HEK293 (cell line): Measurements from ENCODE around the gene BPNT1.

Source experiments
- CTCF ChIA-PET: fragments of 350-600 bp; formaldehyde crosslinking; extraction: SDS; loops from one replicate; lab custom pipeline; 2021; ENCODE audit warnings: antibody characterized with exemption; lab: Yijun Ruan, JAX
- POLR2A ChIA-PET: fragments of 300-600 bp; formaldehyde crosslinking; extraction: SDS; loops from one replicate; lab custom pipeline; 2020; ENCODE audit warnings: antibody characterized with exemption, inconsistent platforms; lab: Yijun Ruan, JAX
- H3K27ac ChIP-seq: fragments of 200-500 bp; sonication (Bioruptor generic); 2 replicates; pipeline ENCODE4 v1.5.1; 2014; ENCODE audit warnings: low read depth, low read length, control low read depth, inconsistent platforms; ENCODE audit errors: extremely low read depth
- H3K36me3 ChIP-seq, 2 experiments: fragments of 200-500 bp in 1 of 2; sonication (Bioruptor generic) in 1 of 2; 1 replicate in 1 of 2; 2 replicates in 1 of 2; pipeline ENCODE4 v1.5.1; 2014 to 2017; ENCODE audit warnings: inconsistent platforms in 2 of 2, low read length in 2 of 2; ENCODE audit not compliant: control insufficient read depth in 2 of 2, insufficient read depth in 1 of 2
- H3K4me1 ChIP-seq: fragments of 200-500 bp; sonication (Bioruptor generic); 2 replicates; pipeline ENCODE4 v1.5.1; 2014; ENCODE audit warnings: mild to moderate bottlenecking, low read length, inconsistent platforms; ENCODE audit not compliant: control insufficient read depth, insufficient read depth
- H3K4me3 ChIP-seq: 2 replicates; pipeline ENCODE4 v1.5.1; 2011; ENCODE audit warnings: low read depth, mild to moderate bottlenecking, control low read depth, low read length, moderate library complexity
- H3K9me3 ChIP-seq: fragments of 200-500 bp; sonication (Bioruptor generic); 2 replicates; pipeline ENCODE4 v1.5.1; 2014; ENCODE audit warnings: low read depth, low read length, inconsistent platforms; ENCODE audit not compliant: control insufficient read depth, insufficient read depth
- HOXA7 ChIP-seq: sonication (generic); formaldehyde crosslinking; IDR thresholded peaks from 2 replicates; pipeline ENCODE4 v1.8.1; 2022; ENCODE audit warnings: missing genetic modification reagents, borderline replicate concordance
- HOXC10 ChIP-seq: sonication (generic); formaldehyde crosslinking; IDR thresholded peaks from 2 replicates; pipeline ENCODE4 v1.8.1; 2023; ENCODE audit warnings: mild to moderate bottlenecking, missing genetic modification reagents
- SCRT2 ChIP-seq: fragments of 450-650 bp; formaldehyde crosslinking; IDR thresholded peaks from 2 replicates; pipeline ENCODE4 v1.5.1; 2016; ENCODE audit warnings: missing biosample characterization, missing genetic modification characterization
- SP3 ChIP-seq: fragments of 450-650 bp; formaldehyde crosslinking; IDR thresholded peaks from 2 replicates; pipeline ENCODE4 v1.5.1; 2016; ENCODE audit warnings: missing biosample characterization, missing genetic modification characterization
- SP7 ChIP-seq: fragments of 450-650 bp; formaldehyde crosslinking; IDR thresholded peaks from 2 replicates; pipeline ENCODE4 v1.5.1; 2016; ENCODE audit warnings: missing biosample characterization, missing genetic modification characterization
- YY2 ChIP-seq: fragments of 450-650 bp; formaldehyde crosslinking; IDR thresholded peaks from 2 replicates; pipeline ENCODE4 v1.5.1; 2016; ENCODE audit warnings: missing biosample characterization, missing genetic modification characterization
- ZBTB17 ChIP-seq: fragments of 450-650 bp; formaldehyde crosslinking; IDR thresholded peaks from 2 replicates; pipeline ENCODE4 v1.5.1; 2016; ENCODE audit warnings: missing biosample characterization, missing genetic modification characterization
- ZBTB20 ChIP-seq: fragments of 450-650 bp; formaldehyde crosslinking; IDR thresholded peaks from 2 replicates; pipeline ENCODE4 v1.5.1; 2016; ENCODE audit warnings: missing biosample characterization, missing genetic modification characterization
- ZBTB44 ChIP-seq: fragments of 450-650 bp; IDR thresholded peaks from 2 replicates; pipeline ENCODE4 v1.5.1; 2018; ENCODE audit warnings: missing biosample characterization, mild to moderate bottlenecking, missing genetic modification characterization
- ZBTB7A ChIP-seq: fragments of 450-650 bp; formaldehyde crosslinking; IDR thresholded peaks from 2 replicates; pipeline ENCODE4 v1.5.1; 2016; ENCODE audit warnings: low read depth, missing biosample characterization, missing genetic modification characterization
- ZFP3 ChIP-seq: fragments of 450-650 bp; formaldehyde crosslinking; IDR thresholded peaks from 2 replicates; pipeline ENCODE4 v1.5.1; 2016; ENCODE audit warnings: low read depth, missing biosample characterization, missing genetic modification characterization
- ZFP37 ChIP-seq: fragments of 450-650 bp; formaldehyde crosslinking; IDR thresholded peaks from 2 replicates; pipeline ENCODE4 v1.5.1; 2016; ENCODE audit warnings: missing biosample characterization, missing genetic modification characterization
- ZFP69B ChIP-seq: fragments of 450-650 bp; formaldehyde crosslinking; IDR thresholded peaks from 2 replicates; pipeline ENCODE4 v1.5.1; 2016; ENCODE audit warnings: missing biosample characterization, missing genetic modification characterization
- ZIC2 ChIP-seq: fragments of 450-650 bp; formaldehyde crosslinking; IDR thresholded peaks from 2 replicates; pipeline ENCODE4 v1.5.1; 2016; ENCODE audit warnings: missing biosample characterization, missing genetic modification characterization
- ZNF114 ChIP-seq: fragments of 450-650 bp; formaldehyde crosslinking; IDR thresholded peaks from 2 replicates; pipeline ENCODE4 v1.5.0; 2017; ENCODE audit warnings: missing biosample characterization, missing genetic modification characterization
- ZNF132 ChIP-seq: fragments of 450-650 bp; formaldehyde crosslinking; IDR thresholded peaks from 2 replicates; pipeline ENCODE4 v1.5.1; 2017; ENCODE audit warnings: missing biosample characterization, missing genetic modification characterization, borderline replicate concordance
- ZNF133 ChIP-seq: fragments of 450-650 bp; formaldehyde crosslinking; IDR thresholded peaks from 2 replicates; pipeline ENCODE4 v1.5.1; 2016; ENCODE audit warnings: missing biosample characterization, missing genetic modification characterization
- ZNF138 ChIP-seq: fragments of 450-650 bp; formaldehyde crosslinking; IDR thresholded peaks from 2 replicates; pipeline ENCODE4 v1.5.1; 2016; ENCODE audit warnings: missing biosample characterization, missing genetic modification characterization, borderline replicate concordance
- ZNF140 ChIP-seq: fragments of 450-650 bp; formaldehyde crosslinking; IDR thresholded peaks from 2 replicates; pipeline ENCODE4 v1.5.1; 2016; ENCODE audit warnings: missing biosample characterization, missing genetic modification characterization
- ZNF157 ChIP-seq: fragments of 450-650 bp; formaldehyde crosslinking; IDR thresholded peaks from 2 replicates; pipeline ENCODE4 v1.5.1; 2016; ENCODE audit warnings: missing biosample characterization, missing genetic modification characterization
- ZNF169 ChIP-seq: fragments of 450-650 bp; formaldehyde crosslinking; IDR thresholded peaks from 2 replicates; pipeline ENCODE4 v1.5.1; 2016; ENCODE audit warnings: missing biosample characterization, missing genetic modification characterization
- ZNF2 ChIP-seq: fragments of 450-650 bp; formaldehyde crosslinking; IDR thresholded peaks from 2 replicates; pipeline ENCODE4 v1.5.1; 2016; ENCODE audit warnings: missing biosample characterization, missing genetic modification characterization
- ZNF239 ChIP-seq: fragments of 450-650 bp; formaldehyde crosslinking; IDR thresholded peaks from 2 replicates; pipeline ENCODE4 v1.5.1; 2016; ENCODE audit warnings: missing biosample characterization, missing genetic modification characterization
- ZNF292 ChIP-seq: fragments of 450-650 bp; formaldehyde crosslinking; IDR thresholded peaks from 2 replicates; pipeline ENCODE4 v1.5.1; 2016; ENCODE audit warnings: low read depth, missing biosample characterization, missing genetic modification characterization, borderline replicate concordance
- ZNF302 ChIP-seq: fragments of 450-650 bp; formaldehyde crosslinking; IDR thresholded peaks from 2 replicates; pipeline ENCODE4 v1.5.1; 2016; ENCODE audit warnings: missing biosample characterization, missing genetic modification characterization, low read depth
- ZNF391 ChIP-seq: fragments of 450-650 bp; formaldehyde crosslinking; IDR thresholded peaks from 2 replicates; pipeline ENCODE4 v1.5.1; 2016; ENCODE audit warnings: low read depth, missing biosample characterization, missing genetic modification characterization, borderline replicate concordance
- ZNF398 ChIP-seq: fragments of 450-650 bp; formaldehyde crosslinking; IDR thresholded peaks from 2 replicates; pipeline ENCODE4 v1.5.1; 2017; ENCODE audit warnings: missing biosample characterization, missing genetic modification characterization
- ZNF416 ChIP-seq: fragments of 450-650 bp; formaldehyde crosslinking; IDR thresholded peaks from 2 replicates; pipeline ENCODE4 v1.5.1; 2016; ENCODE audit warnings: missing biosample characterization, missing genetic modification characterization
- ZNF626 ChIP-seq: fragments of 450-650 bp; sonication (Bioruptor Pico); formaldehyde crosslinking; IDR thresholded peaks from 2 replicates; pipeline ENCODE4 v1.5.1; 2018; ENCODE audit warnings: missing biosample characterization, missing genetic modification characterization, inconsistent platforms
- ZNF658 ChIP-seq: fragments of 450-650 bp; formaldehyde crosslinking; IDR thresholded peaks from 2 replicates; pipeline ENCODE4; 2016; ENCODE audit warnings: missing biosample characterization, missing genetic modification characterization
- ZNF747 ChIP-seq: fragments of 450-650 bp; formaldehyde crosslinking; IDR thresholded peaks from 2 replicates; pipeline ENCODE4 v1.5.1; 2016; ENCODE audit warnings: missing biosample characterization, missing genetic modification characterization
- ZNF76 ChIP-seq: fragments of 450-650 bp; formaldehyde crosslinking; IDR thresholded peaks from 2 replicates; pipeline ENCODE4; 2016; ENCODE audit warnings: low read depth, missing biosample characterization, missing genetic modification characterization, borderline replicate concordance
- ZNF777 ChIP-seq: fragments of 450-650 bp; formaldehyde crosslinking; IDR thresholded peaks from 2 replicates; pipeline ENCODE4 v1.5.1; 2017; ENCODE audit warnings: missing biosample characterization, missing genetic modification characterization, borderline replicate concordance
- ZNF837 ChIP-seq: fragments of 450-650 bp; formaldehyde crosslinking; IDR thresholded peaks from 2 replicates; pipeline ENCODE4 v1.5.1; 2016; ENCODE audit warnings: missing biosample characterization, missing genetic modification characterization
- ZSCAN16 ChIP-seq: fragments of 450-650 bp; formaldehyde crosslinking; IDR thresholded peaks from 2 replicates; pipeline ENCODE4 v1.5.1; 2016; ENCODE audit warnings: missing biosample characterization, missing genetic modification characterization

Gene BPNT1

GRCh38 chr1:220056374-220056773 lies 33.2 kb downstream of the BPNT1 start:
- H3K9me3 ChIP-seq: no peaks in the 10 kb centered on the region
- peaks cover 18 to 20% of the 10 kb centered on the region in 2 experiments for H3K36me3 ChIP-seq
- CTCF ChIA-PET: no interaction called here
- H3K4me1 ChIP-seq: no peaks in the 10 kb centered on the region
- TF ChIP-seq ZNF114 (tag by site-specific recombination) (no peak), ZNF391 (tag by site-specific recombination) (no peak), ZFP3 (tag by site-specific recombination) (no peak), ZNF157 (no peak), ZNF140 (tag by site-specific recombination) (no peak), ZBTB17 (no peak), ZNF239 (tag by site-specific recombination) (no peak), ZNF292 (tag by site-specific recombination) (no peak), ZNF837 (tag by site-specific recombination) (no peak)
- H3K27ac ChIP-seq: no peak overlapping the region
- no peak overlapping the region for H3K4me3 ChIP-seq
- POLR2A ChIA-PET: no interaction called here

- Histone ChIP-seq H3K27ac (peak within 1 kb of the TSS; percentile 71), H3K4me3 (peak within 1 kb of the TSS; percentile 89), H3K36me3 (peaks cover 0 to under 1% of the 10 kb centered on the region in 2 experiments; a peak in 2 of 3 replicates), H3K9me3 (no peaks in the 10 kb centered on the region), H3K4me1 (no peaks in the 10 kb centered on the region)
- CTCF ChIA-PET: no interaction called here
- POLR2A ChIA-PET: no interaction called here
- TF ChIP-seq ZNF76 (tag by site-specific recombination) (peak; percentile 56; the same call in 1 of the 2 replicates), ZBTB44 (tag by site-specific recombination) (peak; percentile 86), ZBTB7A (tag by site-specific recombination) (no peak), ZNF658 (no peak), ZNF132 (tag by site-specific recombination) (no peak), ZFP37 (tag by site-specific recombination) (peak; percentile 79), SCRT2 (tag by site-specific recombination) (peak; percentile 89), YY2 (tag by site-specific recombination) (no peak), ZNF169 (no peak), ZNF2 (tag by site-specific recombination) (peak; percentile 86; the same call in 1 of the 2 replicates), SP3 (tag by site-specific recombination) (peak; percentile 78), ZNF416 (no peak), ZNF747 (no peak), ZNF398 (tag by site-specific recombination) (no peak; the same call in 1 of the 2 replicates), ZNF133 (tag by site-specific recombination) (peak; percentile 40; the same call in 1 of the 2 replicates), SP7 (tag by site-specific recombination) (peak; percentile 84), ZNF302 (tag by site-specific recombination) (no peak), ZNF777 (tag by site-specific recombination) (no peak), ZNF626 (tag by site-specific recombination) (no peak), ZFP69B (tag by site-specific recombination) (peak; percentile 12; the same call in 1 of the 2 replicates), HOXA7 (CRISPR knock-in tag) (no peak), ZNF138 (tag by site-specific recombination) (no peak), HOXC10 (CRISPR knock-in tag) (0 out of 2 replicates have a peak, but pooled peaks have one; percentile 4), ZSCAN16 (tag by site-specific recombination) (no peak), ZBTB20 (tag by site-specific recombination) (peak; percentile 85), ZIC2 (tag by site-specific recombination) (peak; percentile 67)
Observed at GRCh38 chr1:220046052-220046930, 43.3 kb downstream of the BPNT1 start, which contains the start of gene EPRS1. Gene EPRS1, minus strand, starts transcription at chr1:220046505. Its CDS starts 117 bp downstream, at chr1:220046388.
